PC-3 (cell line): Measurements from ENCODE around the gene XPNPEP1.

Experiments
- CTCF ChIP-seq: fragments of 300-600 bp; sonication (generic); conservative IDR thresholded peaks from 2 replicates; pipeline ENCODE4 v1.5.1; 2017; ENCODE audit warnings: antibody characterized with exemption, low read depth, mild to moderate bottlenecking, low read length
- EZH2phosphoT487 ChIP-seq: fragments of 300-600 bp; sonication (generic); IDR thresholded peaks from 2 replicates; pipeline ENCODE4 v1.6.1; 2018; ENCODE audit warnings: mild to moderate bottlenecking, antibody characterized with exemption, low read length, borderline replicate concordance

- TF ChIP-seq EZH2phosphoT487 = no peak
- TF ChIP-seq CTCF = no peak
Measured at GRCh38 chr10:109967739-109968088, 44.4 kb upstream of the XPNPEP1 start.
